ENCODE results near the gene TMEM89.

The TMEM89 gene

GRCh38 chr3:48641396-48641795 lies 19.8 kb upstream of the TMEM89 start:
- DNase-seq, result no peak

GRCh38 chr3:48639944-48640606 lies 18.5 kb upstream of the TMEM89 start:
- no peak for DNase-seq

DNA sequence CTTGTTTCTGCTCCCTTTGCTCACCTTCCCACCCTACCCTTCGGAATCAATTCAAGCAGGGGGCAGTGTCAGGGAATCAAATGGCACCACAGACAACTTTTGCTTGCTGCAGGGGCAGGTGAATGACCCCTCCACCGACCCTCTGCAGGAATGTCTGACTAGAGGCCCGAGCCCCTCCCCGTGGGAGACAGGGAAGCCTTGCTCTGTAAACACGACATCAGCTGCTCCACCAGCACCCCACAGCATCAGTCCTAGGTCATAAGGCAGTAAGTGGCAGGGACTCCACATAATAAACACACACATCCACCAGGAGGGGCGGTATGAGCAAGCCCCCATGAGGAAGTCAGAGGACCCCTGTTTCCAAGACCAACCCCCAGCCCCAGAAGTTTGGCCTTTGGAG lies 15.7 kb upstream of the TMEM89 start:
- no peak for DNase-seq

GRCh38 chr3:48636149-48636655 lies 14.6 kb upstream of the TMEM89 start:
- DNase-seq, result no peak

DNA sequence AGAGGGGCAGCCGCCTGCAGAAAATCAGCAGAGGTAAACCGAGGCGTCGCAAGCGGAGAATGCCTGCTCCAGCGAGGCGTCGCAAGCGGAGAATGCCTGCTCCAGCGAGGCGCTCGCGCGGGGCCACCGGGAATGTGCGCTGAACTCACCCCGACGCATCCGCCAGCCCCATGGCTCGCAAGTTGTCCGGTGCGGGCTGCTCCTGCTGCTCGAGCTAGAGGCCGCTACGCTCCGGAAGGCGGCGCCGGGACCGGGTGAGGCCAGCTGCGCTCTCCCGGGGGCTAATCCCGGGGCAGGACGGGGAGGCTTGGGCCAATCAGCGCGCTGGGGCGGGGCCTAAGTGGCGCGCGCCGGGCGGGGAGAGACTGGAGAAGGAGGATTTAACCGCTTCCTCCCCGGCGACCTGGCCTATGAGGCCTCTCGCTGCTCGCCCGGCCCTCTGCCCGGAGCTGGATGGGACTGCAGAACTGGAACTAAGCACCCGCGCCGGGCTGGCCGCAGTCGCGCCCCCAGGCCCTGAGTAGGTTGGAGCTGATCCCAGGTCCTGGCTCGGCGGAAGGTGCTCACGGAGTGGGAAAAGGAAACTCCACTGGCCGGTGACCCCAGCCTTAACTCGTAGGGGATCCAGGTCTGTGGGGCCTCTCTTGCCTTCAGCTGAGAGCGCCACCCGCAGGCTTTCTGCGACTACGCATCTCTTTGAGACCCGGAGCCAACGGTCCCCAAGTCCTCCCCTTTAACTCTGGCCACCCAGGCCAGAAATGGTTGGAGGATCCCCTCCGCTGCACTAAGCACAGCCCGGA lies 13.9 kb upstream of the TMEM89 start, which contains the start of gene SLC26A6:
Gene SLC26A6 (minus strand): TSS at position 240 of the 800 bp plus-strand sequence. CDS start 68 bp downstream, at position 172.
- peak; percentile 97 for DNase-seq

DNA sequence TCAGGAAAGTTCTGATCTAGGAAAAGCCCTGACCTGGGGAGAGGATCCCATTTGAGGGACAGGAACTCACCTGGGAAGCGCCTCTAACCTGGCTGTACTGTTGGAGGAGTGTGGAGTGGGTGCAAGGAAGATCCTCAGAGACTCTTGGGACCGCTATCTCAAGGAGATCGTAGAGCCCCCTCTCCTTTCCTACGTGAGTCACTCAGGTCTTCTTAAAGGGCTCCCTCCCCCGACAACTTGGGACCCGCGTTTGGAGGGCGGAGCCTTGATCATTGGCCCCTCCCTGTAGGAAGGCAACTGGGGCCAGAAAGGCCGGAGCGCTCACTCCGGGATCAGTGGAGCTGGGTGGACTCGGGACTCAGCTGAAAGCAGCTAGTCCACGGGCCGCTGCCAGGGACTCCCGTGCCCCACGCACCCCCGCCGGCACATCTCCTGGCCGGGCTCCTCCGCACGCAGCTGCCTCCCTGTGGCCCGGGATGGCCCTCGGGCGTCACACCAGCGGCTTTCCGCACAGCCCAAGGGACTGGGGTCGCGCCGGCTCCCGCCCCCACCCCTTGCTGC lies 13.2 kb upstream of the TMEM89 start:
- DNase-seq, result peak; percentile 85

DNA sequence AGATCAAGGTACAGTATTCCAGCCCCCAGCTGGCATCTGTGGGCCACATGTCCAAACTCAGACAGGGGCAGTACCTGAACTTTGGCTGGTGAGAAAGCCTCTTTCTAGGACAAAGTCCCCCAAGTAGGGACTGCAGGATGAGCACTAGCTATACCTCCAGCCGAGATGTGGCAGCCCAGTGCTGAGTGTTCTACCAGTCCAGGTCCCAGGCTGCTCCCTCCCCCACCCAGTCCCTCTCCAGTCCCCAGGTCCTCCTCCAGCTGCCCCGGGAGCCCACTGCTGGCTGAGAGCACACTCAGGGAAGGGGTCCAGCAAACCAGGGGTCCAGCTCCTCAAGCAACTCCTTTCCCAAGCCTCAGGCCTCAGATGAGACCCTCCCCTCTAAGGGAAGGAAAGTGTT lies 12.2 kb upstream of the TMEM89 start:
- DNase-seq, result no peak

- DNase-seq, result no peak
These were observed 11.7 kb upstream of the TMEM89 start for GRCh38 chr3:48633256-48633655.

- no peak for DNase-seq
These were observed 10.2 kb upstream of the TMEM89 start for GRCh38 chr3:48631516-48632448.

GRCh38 chr3:48630833-48631232 lies 9.3 kb upstream of the TMEM89 start:
- DNase-seq, result no peak

DNA sequence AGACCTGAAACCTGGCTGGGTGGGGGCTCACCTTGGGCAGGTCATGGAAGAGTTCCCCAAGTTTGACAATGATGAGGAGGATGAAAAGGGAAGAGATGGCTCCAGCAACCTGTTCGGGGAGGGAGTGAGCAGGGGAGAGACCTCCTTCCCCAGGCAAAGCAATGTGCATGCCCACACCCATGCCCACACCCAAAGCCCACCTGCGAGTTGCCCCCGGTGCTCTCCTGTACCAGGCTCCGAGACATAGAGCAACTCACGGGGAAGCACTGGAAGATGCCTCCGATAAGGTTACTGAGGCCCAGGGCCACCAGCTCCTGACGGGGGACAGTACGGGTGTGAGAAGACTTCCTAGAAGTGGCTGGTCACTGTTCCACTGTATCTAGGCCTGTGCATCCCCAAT lies 8.8 kb upstream of the TMEM89 start:
- no peak for DNase-seq

- DNase-seq, result no peak
These were observed 8.3 kb upstream of the TMEM89 start for GRCh38 chr3:48629894-48630293.

GRCh38 chr3:48628277-48629017 lies 6.9 kb upstream of the TMEM89 start:
- no peak for DNase-seq

- DNase-seq, result no peak
These were observed 4.0 kb upstream of the TMEM89 start for GRCh38 chr3:48625600-48625999.

- DNase-seq, result no peak
These were observed 3.2 kb upstream of the TMEM89 start for GRCh38 chr3:48624767-48625166.

GRCh38 chr3:48623851-48624547 lies 2.4 kb upstream of the TMEM89 start:
- no peak for DNase-seq

DNA sequence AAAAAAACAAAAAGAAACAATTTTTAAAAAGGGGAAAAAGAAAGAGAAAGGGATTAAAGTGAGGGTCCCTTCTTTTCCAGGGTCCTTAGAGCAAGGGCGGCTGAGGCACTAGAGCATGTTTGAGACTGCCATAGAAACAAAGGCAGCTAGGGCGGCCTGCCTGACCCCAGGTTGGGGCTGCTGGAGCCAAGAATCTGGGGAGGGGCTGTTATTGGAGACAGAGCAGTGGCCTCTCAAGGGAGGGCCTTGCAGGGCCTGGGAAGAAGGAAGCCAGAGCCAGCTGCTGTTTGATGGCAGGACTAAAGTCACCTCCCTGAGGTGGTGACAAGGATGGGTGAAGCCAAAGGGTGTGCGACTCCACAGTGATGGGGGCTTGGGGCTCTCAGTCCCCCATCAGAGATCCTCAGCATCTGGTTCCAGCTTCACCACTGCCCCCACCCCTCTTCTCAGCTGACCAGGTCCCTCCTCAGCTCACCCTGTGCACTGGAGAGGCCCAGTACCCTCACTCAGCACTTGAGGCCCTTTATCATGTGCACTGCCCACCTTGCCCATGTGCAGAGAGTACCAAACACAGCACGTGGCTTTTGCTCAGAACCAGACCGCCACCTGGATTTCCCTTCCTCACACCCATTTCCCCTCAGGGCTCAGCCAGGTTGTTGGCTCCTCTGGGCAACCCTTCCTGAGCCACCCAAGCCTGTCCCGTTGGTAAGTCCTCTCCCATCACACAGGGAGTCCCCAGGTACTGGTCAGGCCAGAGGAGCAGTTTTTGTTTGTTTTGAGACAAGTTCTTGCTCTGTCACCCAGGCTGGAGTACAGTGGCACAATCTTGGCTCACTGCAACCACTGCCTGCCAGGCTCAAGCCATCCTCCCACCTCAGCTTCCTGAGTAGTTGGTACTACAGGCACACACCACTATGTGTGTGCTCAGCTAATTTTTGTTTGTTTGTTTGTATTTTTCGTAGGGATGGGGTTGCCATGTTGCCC lies 1.7 kb downstream of the TMEM89 start:
- DNase-seq, result no peak

DNA sequence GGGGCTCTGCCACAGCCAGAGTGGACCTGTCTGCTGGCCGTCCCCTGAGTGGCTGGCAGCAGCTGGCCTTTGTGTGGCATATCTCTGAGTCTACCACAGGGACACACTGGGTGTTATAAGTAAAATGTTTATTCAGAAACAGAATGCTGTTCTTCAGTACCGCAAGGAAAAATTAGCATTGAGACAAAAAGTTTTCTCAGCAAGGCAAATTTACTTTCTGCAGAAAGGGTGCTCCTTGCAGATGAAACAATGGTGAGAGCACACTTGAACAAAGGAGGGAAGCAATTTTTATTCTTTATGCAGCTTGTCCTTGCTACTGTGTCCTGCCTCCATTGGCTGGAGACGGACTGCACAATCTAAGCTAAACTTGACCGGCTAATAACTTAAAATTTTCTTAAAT lies 4.0 kb downstream of the TMEM89 start:
- no peak for DNase-seq

DNA sequence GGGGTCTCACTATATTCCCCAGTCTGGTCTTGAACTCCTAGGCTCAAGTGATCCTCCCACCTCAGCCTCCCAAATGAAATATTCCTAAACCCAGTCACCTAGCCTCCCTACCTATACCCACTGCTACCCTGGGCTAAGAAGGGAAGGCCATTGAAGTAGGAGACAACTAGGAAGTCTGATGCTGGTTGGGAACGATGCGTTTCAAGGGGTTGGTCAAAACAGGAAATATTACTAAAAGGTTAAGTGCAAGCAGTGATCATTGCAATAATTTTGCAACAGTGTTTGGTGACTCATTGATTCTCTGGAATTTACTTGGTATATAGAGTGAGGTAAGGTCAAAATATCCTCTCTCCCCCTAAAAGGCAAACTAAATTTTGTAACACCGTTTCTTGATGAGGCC lies 7.5 kb downstream of the TMEM89 start:
- DNase-seq, result no peak

DNA sequence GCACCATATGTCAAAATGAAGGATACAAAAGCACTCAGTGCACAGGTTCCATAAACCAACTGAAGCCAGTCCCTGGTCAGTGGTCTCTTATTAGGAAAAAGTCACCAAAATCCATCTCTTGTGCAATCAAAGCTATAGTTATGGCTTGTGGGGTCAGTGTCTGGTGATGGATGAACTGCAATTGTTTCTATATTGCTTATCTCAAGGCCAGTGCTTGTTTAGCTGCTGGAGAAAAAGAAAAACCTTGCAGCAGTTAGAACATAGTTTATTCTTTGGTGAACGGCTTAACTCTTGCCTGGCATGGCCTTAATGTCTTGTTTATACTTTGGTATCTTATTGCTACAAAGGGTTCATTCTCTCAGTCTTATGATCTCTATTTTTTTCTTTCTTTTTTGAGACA lies 9.3 kb downstream of the TMEM89 start:
- DNase-seq, result no peak
